Endothelial cell of umbilical vein (primary cell): ENCODE results near the gene KNTC1. TPM values are rescaled to one million over a fixed set of nuclear protein-coding genes. Genes with fewer than 3 reads are reported as not detected.
"Not testable (repeated sequence)": the region's sequence is repeated elsewhere in the genome, so short reads cannot be mapped to it uniquely, and the experiment has no call there.

Source experiments
- BruUV-seq: library from RNA; stranded (reverse); fragments of 400-500 nt; replicated peaks from 2 replicates; lab custom pipeline; 2021; lab: Mats Ljungman, UMichigan
- CTCF ChIA-PET: fragments of 300-600, 350-600 bp; sonication (Branson Sonifier 250); formaldehyde crosslinking; loops from one replicate; lab custom pipeline; 2021; ENCODE audit warnings: antibody characterized with exemption, inconsistent platforms; lab: Charles Lee
- POLR2A ChIA-PET: fragments of 300-600, 350-600 bp; sonication (Branson Sonifier 250); formaldehyde crosslinking; loops from one replicate; lab custom pipeline; 2021; ENCODE audit warnings: antibody characterized with exemption, inconsistent platforms; lab: Charles Lee
- DNase-seq: peaks from one replicate; pipeline ENCODE4 v3.0.0-alpha.2; 2011; ENCODE audit warnings: low read depth, low spot score
- FAIRE-seq: peaks from 2 replicates; lab custom pipeline; 2011; peaks lifted over from hg19 to GRCh38; lab: Jason Lieb, UNC
- H2AFZ ChIP-seq: 2 replicates; pipeline ENCODE4 v1.6.0; 2012; ENCODE audit warnings: low read depth, low read length, control low read depth, inconsistent platforms
- H3K27ac ChIP-seq: 2 replicates; pipeline ENCODE4 v1.5.1; 2011; ENCODE audit warnings: low read depth, mild to moderate bottlenecking, control low read depth, low read length, moderate library complexity; ENCODE audit not compliant: insufficient read depth
- H3K27me3 ChIP-seq, 2 experiments: 2 replicates each; pipeline versions ENCODE4 v1.6.0 to v1.6.1; 2011; ENCODE audit warnings: low read length in 2 of 2, mixed read lengths in 1 of 2; ENCODE audit not compliant: control insufficient read depth in 2 of 2, insufficient read depth in 2 of 2
- H3K36me3 ChIP-seq, 2 experiments: 2 replicates in 1 of 2; 3 replicates in 1 of 2; pipeline ENCODE4 v1.5.1; 2011; ENCODE audit warnings: low read length in 2 of 2, mild to moderate bottlenecking in 1 of 2, moderate library complexity in 1 of 2; ENCODE audit not compliant: control insufficient read depth in 2 of 2, insufficient read depth in 2 of 2; ENCODE audit errors: extremely low read depth in 1 of 2
- H3K4me1 ChIP-seq: 3 replicates; pipeline ENCODE4 v1.5.1; 2011; ENCODE audit warnings: mild to moderate bottlenecking, low read length; ENCODE audit not compliant: control insufficient read depth, insufficient read depth; ENCODE audit errors: extremely low read depth
- H3K4me2 ChIP-seq: 2 replicates; pipeline ENCODE4 v1.6.1; 2011; ENCODE audit warnings: low read length, control low read depth, mixed read lengths; ENCODE audit not compliant: insufficient read depth
- H3K4me3 ChIP-seq, 3 experiments: fragments of 200-600 bp in 1 of 3; sonication (generic), shearing (Covaris generic) in 1 of 3; replicated peaks in 1 of 3; 2 replicates each; pipeline ENCODE4 v1.5.1; 2011 to 2016; ENCODE audit warnings: control low read depth in 3 of 3, low read length in 3 of 3, mild to moderate bottlenecking in 2 of 3, inconsistent platforms in 1 of 3, low read depth in 1 of 3, moderate library complexity in 1 of 3; ENCODE audit not compliant: insufficient read depth in 1 of 3
- H3K79me2 ChIP-seq: 2 replicates; pipeline ENCODE4 v1.6.0; 2012; ENCODE audit warnings: low read length, inconsistent platforms; ENCODE audit not compliant: control insufficient read depth, insufficient read depth
- H3K9ac ChIP-seq: replicated peaks from 2 replicates; pipeline ENCODE3; 2011; ENCODE audit warnings: low read length, control low read depth; ENCODE audit not compliant: insufficient read depth; ENCODE audit errors: extremely low read depth
- H3K9me1 ChIP-seq: replicated peaks from 3 replicates; pipeline ENCODE4 v1.6.0; 2011; ENCODE audit warnings: mild to moderate bottlenecking, low read length; ENCODE audit not compliant: control insufficient read depth, insufficient read depth; ENCODE audit errors: extremely low read depth
- H3K9me3 ChIP-seq: replicated peaks from 2 replicates; pipeline ENCODE4 v1.5.1; 2012; ENCODE audit warnings: low read length, inconsistent platforms; ENCODE audit not compliant: control insufficient read depth, insufficient read depth
- H4K20me1 ChIP-seq: replicated peaks from 2 replicates; pipeline ENCODE3; 2011; ENCODE audit warnings: mild to moderate bottlenecking, low read length; ENCODE audit not compliant: control insufficient read depth, insufficient read depth; ENCODE audit errors: extremely low read depth
- EZH2 ChIP-seq: IDR thresholded peaks from 2 replicates; pipeline ENCODE4 v1.6.1; 2012; ENCODE audit warnings: borderline replicate concordance, low read depth, mild to moderate bottlenecking, moderate library complexity, low read length, inconsistent platforms; ENCODE audit not compliant: severe bottlenecking
- GATA2 ChIP-seq: IDR thresholded peaks from 2 replicates; pipeline ENCODE4 v1.7.0; 2011; ENCODE audit warnings: low read depth, mild to moderate bottlenecking, moderate library complexity, mixed read lengths, low read length; ENCODE audit not compliant: insufficient read length, insufficient read depth
- JUN ChIP-seq: IDR thresholded peaks from 2 replicates; pipeline ENCODE4 v1.6.1; 2011; ENCODE audit warnings: borderline replicate concordance, low read depth; ENCODE audit not compliant: insufficient read length, insufficient read depth
- MYC ChIP-seq: IDR thresholded peaks from one replicate; pipeline ENCODE4 v1.6.1; 2011; ENCODE audit warnings: mild to moderate bottlenecking, low read depth, low read length
- POLR2A ChIP-seq: IDR thresholded peaks from 2 replicates; pipeline ENCODE4 v1.6.1; 2012; ENCODE audit warnings: low read depth, mild to moderate bottlenecking, control low read depth, low read length
- POLR2AphosphoS5 ChIP-seq: IDR thresholded peaks from 2 replicates; pipeline ENCODE4 v1.6.1; 2012; ENCODE audit warnings: low read depth, mild to moderate bottlenecking, control low read depth, low read length, moderate library complexity; ENCODE audit not compliant: insufficient read depth
- dilution Hi-C: fragments of 300-500 bp; cut with MboI; formaldehyde crosslinking; loops from one replicate; pipeline ENCODE4 v1.15.0; 2019; ENCODE audit warnings: low sequenced_read_pairs; ENCODE audit not compliant: extremely low pct_ligation_motif_present
- intact Hi-C: fragments of 100-400 bp; cut with micrococcal nuclease; formaldehyde crosslinking; loops from one replicate; pipeline ENCODE4 v1.10.0; 2022
- polyA plus RNA-seq, 4 experiments: library from polyadenylated mRNA; depleted of rRNA in 3 of 4; stranded (reverse) in 3 of 4; unstranded in 1 of 4; fragments of >200 nt; gene quantifications; 2 replicates each; pipeline versions ENCODE4 v1.2.1 to v1.2.3, GENCODE V29; 2011 to 2012; ENCODE audit warnings: missing spikeins in 1 of 4
- total RNA-seq: library from RNA; stranded (reverse); gene quantifications from 2 replicates; pipeline ENCODE4 v1.2.3, GENCODE V29; 2021
- TF ChIP-seq, protein P1 (sequence below), 2 donors: IDR thresholded peaks; 1 replicate in 1 of 2; 2 replicates in 1 of 2; pipeline ENCODE4 v1.5.1; 2011; ENCODE audit warnings: low read length in 2 of 2, mild to moderate bottlenecking in 2 of 2, moderate library complexity in 2 of 2, control low read depth in 1 of 2, inconsistent platforms in 1 of 2, low read depth in 1 of 2; ENCODE audit not compliant: insufficient read depth in 1 of 2; ENCODE audit errors: extremely low read depth in 1 of 2
- TF ChIP-seq, protein P2 (sequence below): IDR thresholded peaks from 2 replicates; pipeline ENCODE4 v1.6.1; 2011; ENCODE audit not compliant: insufficient read depth, insufficient read length

KNTC1 gene
- total and polyA plus RNA-seq, 2 donors (not counting 3 experiments of a cell fraction or from before 2014, with no cell fraction given): 15.5 to 52.9 TPM

DNA sequence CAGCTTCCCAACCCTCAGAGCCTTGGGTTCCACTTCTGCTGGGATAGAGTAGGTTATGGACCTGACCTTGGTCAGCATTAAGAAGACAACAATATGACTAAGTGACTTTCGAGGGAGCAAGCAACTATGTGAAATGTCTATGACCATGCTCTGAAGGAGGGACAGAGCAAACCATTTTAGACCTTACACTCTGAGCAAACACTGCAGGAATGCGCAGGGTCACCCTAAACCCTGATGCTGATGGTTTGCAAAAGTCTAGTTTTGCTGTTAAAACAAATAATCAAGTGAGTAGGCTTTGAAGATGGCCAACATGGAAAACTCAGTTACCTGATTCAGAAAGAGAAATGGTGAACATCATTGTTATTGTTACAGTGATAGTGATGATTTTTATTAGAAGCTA, 35.1 kb upstream of the KNTC1 start:
- Histone ChIP-seq H3K36me3 (peaks cover 13 to 18% of the 10 kb centered on the region in 2 experiments), H3K9me1 (no peaks in the 10 kb centered on the region), H3K4me3 (no peak overlapping the region), H3K4me1 (no peaks in the 10 kb centered on the region), H3K79me2 (peaks cover 13% of the 10 kb centered on the region), H2AFZ (no peak overlapping the region), H3K27me3 (no peaks in the 10 kb centered on the region), H4K20me1 (no peaks in the 10 kb centered on the region), H3K27ac (no peak overlapping the region), H3K9ac (no peak overlapping the region), H3K4me2 (no peak overlapping the region), H3K9me3 (no peaks in the 10 kb centered on the region)
- intact Hi-C loops (no loop called here), dilution Hi-C loops (no loop called here)
- ChIA-PET POLR2A (interaction anchor here (0.7 kb wide), 1 partner anchor 48 kb away, joined by 4 read pairs; no protein-coding TSS in a partner anchor), CTCF (interaction anchor here (3.6 kb wide), 1 partner anchor 20 kb away, joined by 16 read pairs; no protein-coding TSS in a partner anchor)
- BruUV-seq: no TSS peak
- no peak for FAIRE-seq
- TF ChIP-seq, protein P1, sequence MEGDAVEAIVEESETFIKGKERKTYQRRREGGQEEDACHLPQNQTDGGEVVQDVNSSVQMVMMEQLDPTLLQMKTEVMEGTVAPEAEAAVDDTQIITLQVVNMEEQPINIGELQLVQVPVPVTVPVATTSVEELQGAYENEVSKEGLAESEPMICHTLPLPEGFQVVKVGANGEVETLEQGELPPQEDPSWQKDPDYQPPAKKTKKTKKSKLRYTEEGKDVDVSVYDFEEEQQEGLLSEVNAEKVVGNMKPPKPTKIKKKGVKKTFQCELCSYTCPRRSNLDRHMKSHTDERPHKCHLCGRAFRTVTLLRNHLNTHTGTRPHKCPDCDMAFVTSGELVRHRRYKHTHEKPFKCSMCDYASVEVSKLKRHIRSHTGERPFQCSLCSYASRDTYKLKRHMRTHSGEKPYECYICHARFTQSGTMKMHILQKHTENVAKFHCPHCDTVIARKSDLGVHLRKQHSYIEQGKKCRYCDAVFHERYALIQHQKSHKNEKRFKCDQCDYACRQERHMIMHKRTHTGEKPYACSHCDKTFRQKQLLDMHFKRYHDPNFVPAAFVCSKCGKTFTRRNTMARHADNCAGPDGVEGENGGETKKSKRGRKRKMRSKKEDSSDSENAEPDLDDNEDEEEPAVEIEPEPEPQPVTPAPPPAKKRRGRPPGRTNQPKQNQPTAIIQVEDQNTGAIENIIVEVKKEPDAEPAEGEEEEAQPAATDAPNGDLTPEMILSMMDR (IDR thresholded peaks at IDR 0.05; ENCODE audit: extremely low read depth in 1 of 2, insufficient read depth in 1 of 2, low read depth in 1 of 2, low read length in 2 of 2): no peak
- TF ChIP-seq POLR2AphosphoS5 (no peak), JUN (no peak), GATA2 (no peak), MYC (no peak), POLR2A (no peak), EZH2 (no peak)
- TF ChIP-seq, protein P2, sequence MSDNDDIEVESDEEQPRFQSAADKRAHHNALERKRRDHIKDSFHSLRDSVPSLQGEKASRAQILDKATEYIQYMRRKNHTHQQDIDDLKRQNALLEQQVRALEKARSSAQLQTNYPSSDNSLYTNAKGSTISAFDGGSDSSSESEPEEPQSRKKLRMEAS: no peak
- no peak for DNase-seq

DNA sequence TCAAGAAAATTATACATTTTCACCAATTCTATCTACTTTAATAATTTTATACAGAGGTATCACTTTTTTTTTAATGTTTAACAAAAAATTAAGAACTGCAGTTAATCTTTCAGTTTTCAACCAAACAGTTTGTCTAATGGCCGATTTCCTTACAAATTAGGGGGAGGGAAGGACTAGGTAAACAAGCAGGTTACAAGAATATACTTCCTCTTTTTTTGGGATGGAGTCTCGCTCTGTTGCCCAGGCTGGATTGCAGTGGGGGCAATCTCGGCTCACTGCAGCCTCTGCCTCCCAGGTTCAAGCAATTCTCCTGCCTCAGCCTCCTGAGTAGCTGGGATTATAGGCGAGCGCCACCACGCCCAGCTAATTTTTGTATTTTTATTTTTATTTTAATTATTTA, 33.8 kb upstream of the KNTC1 start:
- POLR2A ChIA-PET, H3K9me1 ChIP-seq, DNase-seq, H3K9me3 ChIP-seq, H3K4me3 ChIP-seq, H4K20me1 ChIP-seq, H3K4me2 ChIP-seq, intact Hi-C loops, dilution Hi-C loops, H3K27ac ChIP-seq, H3K4me1 ChIP-seq, BruUV-seq, H3K9ac ChIP-seq, FAIRE-seq, H2AFZ ChIP-seq, H3K27me3 ChIP-seq: not testable (repeated sequence)
- CTCF ChIA-PET: interaction anchor here (0.9 kb wide), 1 partner anchor 22 kb away, joined by 3 read pairs; no protein-coding TSS in a partner anchor
- Histone ChIP-seq H3K36me3 (peaks cover 9 to 15% of the 10 kb centered on the region in 2 experiments), H3K79me2 (peaks cover 20% of the 10 kb centered on the region)
